Panc1 (cell line): ENCODE data around the gene FKBP3. TPM values are rescaled to one million over a fixed set of nuclear protein-coding genes. Genes with fewer than 3 reads are reported as not detected.

Experiments used
- ATAC-seq: fragments of 200-7000 bp; cut with Tn5 transposase; 2 replicates; pipeline ENCODE4 v1.9.1; 2020; ENCODE audit warnings: mild to moderate bottlenecking, moderate library complexity
- BruUV-seq: library from RNA; stranded (reverse); fragments of 400-500 nt; replicated peaks from 2 replicates; lab custom pipeline; 2021; lab: Mats Ljungman, UMichigan
- CTCF ChIA-PET: fragments of 300-600 bp; sonication (Branson Sonifier 250); formaldehyde crosslinking; loops from one replicate; lab custom pipeline; 2022; ENCODE audit warnings: antibody characterized with exemption; lab: Charles Lee
- POLR2A ChIA-PET: fragments of 300-600 bp; sonication (Branson Sonifier 250); formaldehyde crosslinking; loops from one replicate; lab custom pipeline; 2022; ENCODE audit warnings: antibody characterized with exemption; lab: Charles Lee
- DNase-seq: peaks from one replicate; pipeline ENCODE4 v3.0.0-alpha.2; 2010; ENCODE audit warnings: low read depth, low spot score
- H3K27ac ChIP-seq: 2 replicates; pipeline ENCODE4 v1.5.1; 2011; ENCODE audit warnings: mild to moderate bottlenecking, low read length, inconsistent platforms
- H3K27me3 ChIP-seq: fragments of 200-500 bp; sonication (Bioruptor generic); 2 replicates; pipeline ENCODE4 v1.6.0; 2014; ENCODE audit warnings: low read length, inconsistent platforms; ENCODE audit not compliant: control insufficient read depth, insufficient read depth
- H3K36me3 ChIP-seq: fragments of 200-500 bp; sonication (Bioruptor generic); 2 replicates; pipeline ENCODE4 v1.5.1; 2014; ENCODE audit warnings: inconsistent platforms, mild to moderate bottlenecking, low read length, moderate library complexity; ENCODE audit not compliant: control insufficient read depth, insufficient read depth
- H3K4me1 ChIP-seq: 2 replicates; pipeline ENCODE4 v1.5.1; 2011; ENCODE audit warnings: inconsistent platforms, mild to moderate bottlenecking, low read length, moderate library complexity; ENCODE audit not compliant: control insufficient read depth, insufficient read depth
- H3K4me3 ChIP-seq, 2 experiments: 2 replicates each; pipeline ENCODE4 v1.5.1; 2011 to 2012; ENCODE audit warnings: low read depth in 2 of 2, low read length in 2 of 2, mild to moderate bottlenecking in 2 of 2, inconsistent platforms in 1 of 2, moderate library complexity in 1 of 2
- H3K9me3 ChIP-seq: fragments of 200-500 bp; sonication (Bioruptor generic); 2 replicates; pipeline ENCODE4 v1.5.1; 2014; ENCODE audit warnings: low read depth, mild to moderate bottlenecking, inconsistent platforms, low read length, moderate library complexity; ENCODE audit not compliant: control insufficient read depth, insufficient read depth
- POLR2AphosphoS5 ChIP-seq: IDR thresholded peaks from 2 replicates; pipeline ENCODE4 v1.6.1; 2012; ENCODE audit warnings: mild to moderate bottlenecking, low read depth, low read length, moderate library complexity
- SIN3A ChIP-seq: IDR thresholded peaks from 2 replicates; pipeline ENCODE4 v1.6.1; 2012; ENCODE audit warnings: low read depth, mild to moderate bottlenecking, low read length, moderate library complexity, borderline replicate concordance; ENCODE audit not compliant: insufficient read depth
- TCF7L2 ChIP-seq: IDR thresholded peaks from 2 replicates; pipeline ENCODE4 v1.6.1; 2011; ENCODE audit warnings: mild to moderate bottlenecking, low read depth, low read length, inconsistent platforms
- in situ Hi-C: cut with HindIII; loops from 2 replicates; pipeline ENCODE4 v1.10.0; 2016; ENCODE audit warnings: low sequenced_read_pairs, low pct_unique_long_range_greater_than_20kb
- intact Hi-C: fragments of 100-400 bp; cut with micrococcal nuclease; formaldehyde crosslinking; loops from one replicate; pipeline ENCODE4 v1.10.0; 2022; ENCODE audit not compliant: unreplicated experiment
- total RNA-seq: library from RNA; stranded (reverse); gene quantifications from one replicate; pipeline ENCODE4 v1.2.1, GENCODE V29; 2021; ENCODE audit not compliant: unreplicated experiment
- TF ChIP-seq, protein P1 (sequence below): fragments of 450-650 bp; IDR thresholded peaks from 2 replicates; pipeline ENCODE4 v1.5.1; 2017; ENCODE audit warnings: mild to moderate bottlenecking
- TF ChIP-seq, protein P2 (sequence below), 2 experiments: IDR thresholded peaks; 2 replicates each; pipeline ENCODE4 v1.6.1; 2011 to 2012; ENCODE audit warnings: low read depth in 2 of 2, control low read depth in 1 of 2, low read length in 1 of 2, mild to moderate bottlenecking in 1 of 2, moderate library complexity in 1 of 2; ENCODE audit not compliant: insufficient read depth in 1 of 2

Gene FKBP3
- total RNA-seq, 1 experiment from 2014 or later: 47.4 TPM

DNA sequence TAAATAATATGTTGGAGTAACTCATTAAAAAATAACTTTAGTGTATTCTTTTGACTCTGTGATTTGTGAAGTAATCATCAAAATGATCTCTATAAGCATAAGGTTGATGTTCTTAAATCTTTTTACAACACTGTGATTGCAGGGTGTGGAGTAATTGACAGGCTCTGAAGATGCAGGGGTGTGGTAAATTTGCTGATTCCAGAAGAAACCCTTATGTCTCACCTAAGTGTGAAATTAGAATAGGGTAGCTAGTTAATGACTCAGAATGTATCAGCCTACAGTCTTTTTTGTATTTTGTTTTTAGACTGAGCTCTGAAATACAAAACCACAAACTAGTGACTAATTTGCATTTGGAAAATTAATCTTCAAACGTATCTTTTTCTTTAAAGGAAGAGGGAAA is 44.5 kb downstream of the FKBP3 start:
- intact Hi-C loops (no loop called here), in situ Hi-C loops (no loop called here)
- Histone ChIP-seq H3K4me3 (no peak overlapping the region), H3K27me3 (no peaks in the 10 kb centered on the region), H3K36me3 (peaks cover 3% of the 10 kb centered on the region), H3K27ac (no peak overlapping the region), H3K9me3 (no peaks in the 10 kb centered on the region), H3K4me1 (peaks cover 3% of the 10 kb centered on the region; the same call in 1 of the 2 replicates)
- no TSS peak for BruUV-seq
- ChIA-PET CTCF (no interaction called here), POLR2A (no interaction called here)
- ATAC-seq (no peak), DNase-seq (no peak)
- TF ChIP-seq SIN3A (no peak), TCF7L2 (no peak), POLR2AphosphoS5 (no peak)
- TF ChIP-seq, protein P1, sequence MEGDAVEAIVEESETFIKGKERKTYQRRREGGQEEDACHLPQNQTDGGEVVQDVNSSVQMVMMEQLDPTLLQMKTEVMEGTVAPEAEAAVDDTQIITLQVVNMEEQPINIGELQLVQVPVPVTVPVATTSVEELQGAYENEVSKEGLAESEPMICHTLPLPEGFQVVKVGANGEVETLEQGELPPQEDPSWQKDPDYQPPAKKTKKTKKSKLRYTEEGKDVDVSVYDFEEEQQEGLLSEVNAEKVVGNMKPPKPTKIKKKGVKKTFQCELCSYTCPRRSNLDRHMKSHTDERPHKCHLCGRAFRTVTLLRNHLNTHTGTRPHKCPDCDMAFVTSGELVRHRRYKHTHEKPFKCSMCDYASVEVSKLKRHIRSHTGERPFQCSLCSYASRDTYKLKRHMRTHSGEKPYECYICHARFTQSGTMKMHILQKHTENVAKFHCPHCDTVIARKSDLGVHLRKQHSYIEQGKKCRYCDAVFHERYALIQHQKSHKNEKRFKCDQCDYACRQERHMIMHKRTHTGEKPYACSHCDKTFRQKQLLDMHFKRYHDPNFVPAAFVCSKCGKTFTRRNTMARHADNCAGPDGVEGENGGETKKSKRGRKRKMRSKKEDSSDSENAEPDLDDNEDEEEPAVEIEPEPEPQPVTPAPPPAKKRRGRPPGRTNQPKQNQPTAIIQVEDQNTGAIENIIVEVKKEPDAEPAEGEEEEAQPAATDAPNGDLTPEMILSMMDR: no peak
- TF ChIP-seq, protein P2, sequence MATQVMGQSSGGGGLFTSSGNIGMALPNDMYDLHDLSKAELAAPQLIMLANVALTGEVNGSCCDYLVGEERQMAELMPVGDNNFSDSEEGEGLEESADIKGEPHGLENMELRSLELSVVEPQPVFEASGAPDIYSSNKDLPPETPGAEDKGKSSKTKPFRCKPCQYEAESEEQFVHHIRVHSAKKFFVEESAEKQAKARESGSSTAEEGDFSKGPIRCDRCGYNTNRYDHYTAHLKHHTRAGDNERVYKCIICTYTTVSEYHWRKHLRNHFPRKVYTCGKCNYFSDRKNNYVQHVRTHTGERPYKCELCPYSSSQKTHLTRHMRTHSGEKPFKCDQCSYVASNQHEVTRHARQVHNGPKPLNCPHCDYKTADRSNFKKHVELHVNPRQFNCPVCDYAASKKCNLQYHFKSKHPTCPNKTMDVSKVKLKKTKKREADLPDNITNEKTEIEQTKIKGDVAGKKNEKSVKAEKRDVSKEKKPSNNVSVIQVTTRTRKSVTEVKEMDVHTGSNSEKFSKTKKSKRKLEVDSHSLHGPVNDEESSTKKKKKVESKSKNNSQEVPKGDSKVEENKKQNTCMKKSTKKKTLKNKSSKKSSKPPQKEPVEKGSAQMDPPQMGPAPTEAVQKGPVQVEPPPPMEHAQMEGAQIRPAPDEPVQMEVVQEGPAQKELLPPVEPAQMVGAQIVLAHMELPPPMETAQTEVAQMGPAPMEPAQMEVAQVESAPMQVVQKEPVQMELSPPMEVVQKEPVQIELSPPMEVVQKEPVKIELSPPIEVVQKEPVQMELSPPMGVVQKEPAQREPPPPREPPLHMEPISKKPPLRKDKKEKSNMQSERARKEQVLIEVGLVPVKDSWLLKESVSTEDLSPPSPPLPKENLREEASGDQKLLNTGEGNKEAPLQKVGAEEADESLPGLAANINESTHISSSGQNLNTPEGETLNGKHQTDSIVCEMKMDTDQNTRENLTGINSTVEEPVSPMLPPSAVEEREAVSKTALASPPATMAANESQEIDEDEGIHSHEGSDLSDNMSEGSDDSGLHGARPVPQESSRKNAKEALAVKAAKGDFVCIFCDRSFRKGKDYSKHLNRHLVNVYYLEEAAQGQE (IDR thresholded peaks at IDR 0.05; ENCODE audit: insufficient read depth in 1 of 2, low read depth in 2 of 2, low read length in 1 of 2): no peak

DNA sequence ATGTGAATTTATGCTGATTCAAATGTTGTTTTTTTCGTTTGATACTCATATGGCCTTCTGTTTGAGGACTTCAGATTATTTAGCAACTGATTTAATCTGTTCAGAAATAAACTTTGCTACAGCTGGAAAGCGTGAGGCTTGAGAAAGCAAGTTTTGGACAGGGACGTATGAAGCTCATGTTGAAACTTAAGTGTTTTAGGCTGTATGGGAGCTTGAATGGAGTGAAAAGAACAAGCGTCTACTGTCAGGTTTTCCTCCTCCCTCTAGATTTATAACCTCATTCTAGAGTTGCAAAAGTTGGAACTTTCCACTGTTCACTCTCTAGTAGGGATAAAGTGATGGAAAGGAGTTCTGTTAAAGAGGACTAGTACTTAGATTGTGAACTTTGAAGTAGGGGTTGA is 49.3 kb downstream of the FKBP3 start:
- peak overlapping the region; percentile 91 for H3K27ac ChIP-seq
- POLR2A ChIA-PET: no interaction called here

More for the DNA sequence above, 49.3 kb downstream of the FKBP3 start:
- H3K36me3 ChIP-seq: peaks cover 8% of the 10 kb centered on the region
- H3K9me3 ChIP-seq: no peaks in the 10 kb centered on the region
- no peaks in the 10 kb centered on the region for H3K27me3 ChIP-seq
- ATAC-seq (no peak), DNase-seq (no peak)
- intact Hi-C loops (no loop called here), in situ Hi-C loops (no loop called here)
- BruUV-seq: no TSS peak
- TF ChIP-seq, protein P2 (IDR thresholded peaks at IDR 0.05; ENCODE audit: insufficient read depth in 1 of 2, low read depth in 2 of 2, low read length in 1 of 2): no peak
- TF ChIP-seq, protein P1: no peak
- TF ChIP-seq SIN3A (no peak), TCF7L2 (no peak)
- peak overlapping the region; percentile 77 to 85 for H3K4me3 ChIP-seq
- H3K4me1 ChIP-seq: peaks cover 8% of the 10 kb centered on the region
- CTCF ChIA-PET: no interaction called here
